IPS-18c (cell line): ENCODE results near the gene METTL27.

Source experiments
- H3K4me3 ChIP-seq: 2 replicates; pipeline ENCODE4 v1.7.0; 2013; ENCODE audit warnings: low read depth, mild to moderate bottlenecking, low read length, moderate library complexity; ENCODE audit not compliant: insufficient read depth
- H3K9me3 ChIP-seq: one replicate; pipeline ENCODE4 v1.6.1; 2013; ENCODE audit warnings: mild to moderate bottlenecking, low read length, moderate library complexity; ENCODE audit not compliant: control insufficient read depth, insufficient read depth

METTL27 gene

GRCh38 chr7:73872056-73872908, 30.0 kb upstream of the METTL27 start:
- Histone ChIP-seq H3K4me3 (no peak overlapping the region), H3K9me3 (no peaks in the 10 kb centered on the region)

DNA sequence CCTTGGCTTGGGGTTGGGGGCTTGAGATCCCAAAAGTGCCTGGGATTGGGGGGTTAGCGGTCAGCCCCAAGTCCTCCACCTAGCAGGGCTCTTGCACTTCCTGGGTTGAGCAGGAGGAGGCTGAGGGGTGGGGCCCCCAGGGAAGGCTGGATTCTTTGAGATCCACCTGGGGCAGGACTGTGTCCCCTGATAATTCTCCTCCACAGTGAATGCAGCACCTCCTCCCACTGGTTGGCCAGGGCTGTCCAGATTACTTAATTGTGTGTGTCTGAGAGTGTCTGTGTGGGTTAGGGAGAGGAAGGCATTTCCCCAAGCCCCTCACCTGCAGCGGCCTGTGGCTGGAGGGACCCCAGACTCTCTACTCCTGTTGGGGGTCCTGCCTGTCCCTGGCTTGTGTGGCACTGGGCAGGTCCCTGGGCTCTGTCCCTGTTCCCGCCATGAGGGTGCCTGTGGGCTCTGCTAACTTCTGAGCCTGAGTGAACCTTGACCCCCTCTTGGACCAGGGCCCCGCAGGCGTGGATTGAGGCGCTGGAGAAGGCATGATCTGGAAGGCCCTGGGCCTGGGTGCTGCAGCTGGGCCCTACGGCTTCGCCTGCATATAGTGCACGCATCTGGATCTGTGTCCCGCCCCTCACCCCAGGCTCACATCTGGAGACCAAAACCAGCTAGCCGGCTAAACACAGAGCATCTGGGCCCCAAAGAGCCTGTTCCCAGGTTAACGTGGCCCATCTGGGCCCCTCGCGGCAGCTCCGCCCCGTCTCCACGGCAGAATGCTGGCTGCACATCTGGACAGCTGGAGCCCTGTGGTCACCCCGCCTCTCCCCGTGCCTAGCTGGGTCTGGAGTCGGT, 29.1 kb upstream of the METTL27 start:
- no peak overlapping the region for H3K4me3 ChIP-seq

GRCh38 chr7:73870041-73870492, 27.8 kb upstream of the METTL27 start:
- Histone ChIP-seq H3K4me3 (no peak overlapping the region), H3K9me3 (no peaks in the 10 kb centered on the region)

More for the DNA sequence above, 29.1 kb upstream of the METTL27 start:
- no peaks in the 10 kb centered on the region for H3K9me3 ChIP-seq

DNA sequence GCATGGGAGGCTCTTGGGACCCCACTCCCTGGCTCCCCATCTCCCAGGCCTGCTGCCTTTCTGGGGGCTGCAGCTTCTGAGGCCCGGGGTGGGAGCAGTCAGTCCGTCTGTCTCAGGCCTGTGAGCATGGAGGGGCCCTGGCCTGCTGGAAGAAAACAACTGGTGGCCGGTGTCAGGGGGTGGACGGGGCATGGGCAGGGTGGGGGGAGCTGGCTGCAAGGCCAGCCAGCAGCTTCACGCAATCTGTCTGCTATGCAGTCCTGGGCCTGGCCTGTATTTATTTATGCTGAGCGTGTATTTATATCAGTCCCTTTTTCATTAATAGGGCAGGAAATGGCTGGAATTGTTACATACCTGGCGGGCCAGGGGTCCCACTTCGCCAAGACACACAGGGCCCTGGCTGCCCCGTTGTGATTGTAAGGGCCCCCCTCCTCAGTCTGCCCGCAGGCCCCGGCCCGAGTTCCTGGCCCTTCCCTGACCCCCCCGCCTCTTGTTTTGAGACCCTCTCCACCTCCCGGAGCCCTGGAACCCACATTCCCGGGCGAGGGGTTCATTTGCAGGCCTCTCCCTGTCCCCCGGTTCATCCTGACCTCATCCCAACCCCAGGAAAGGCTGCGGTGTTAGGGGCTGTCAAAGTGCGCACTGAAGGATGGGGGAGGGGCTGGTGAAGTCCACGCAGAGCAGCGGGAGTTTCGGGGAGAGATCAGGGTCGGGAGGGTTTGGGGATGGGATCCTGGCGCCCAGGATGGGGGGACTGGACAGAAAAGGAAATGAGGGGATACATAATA, 26.9 kb upstream of the METTL27 start:
- H3K9me3 ChIP-seq = no peaks in the 10 kb centered on the region
- no peak overlapping the region; the same call in 1 of the 2 replicates for H3K4me3 ChIP-seq

GRCh38 chr7:73866446-73866767, 24.1 kb upstream of the METTL27 start:
- H3K4me3 ChIP-seq = no peak overlapping the region
- H3K9me3 ChIP-seq = no peaks in the 10 kb centered on the region

- Histone ChIP-seq H3K9me3 (no peaks in the 10 kb centered on the region), H3K4me3 (no peak overlapping the region)
These were observed 23.6 kb upstream of the METTL27 start for GRCh38 chr7:73865738-73866445.

- no peaks in the 10 kb centered on the region for H3K9me3 ChIP-seq
These were observed 22.8 kb upstream of the METTL27 start for GRCh38 chr7:73864981-73865711.

DNA sequence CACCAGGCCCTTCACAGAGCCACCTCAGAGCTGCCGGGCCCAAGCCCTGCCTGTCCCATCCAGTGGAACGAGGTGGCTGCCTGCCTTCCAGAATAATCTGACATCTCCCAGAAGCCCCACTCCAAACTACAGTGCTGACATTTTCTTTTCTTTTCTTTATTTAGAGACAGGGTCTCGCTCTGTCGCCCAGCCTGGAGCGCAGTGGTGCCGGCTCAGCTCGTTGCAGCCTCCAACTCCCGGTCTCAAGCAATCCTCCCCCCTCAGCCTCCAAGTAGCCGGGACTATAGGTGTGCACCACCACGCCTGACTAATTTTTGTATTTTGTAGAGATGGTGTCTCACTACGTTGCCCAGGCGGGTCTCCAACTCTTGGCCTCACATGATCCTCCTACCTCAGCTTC, 19.0 kb upstream of the METTL27 start:
- H3K9me3 ChIP-seq = no peaks in the 10 kb centered on the region
- no peak overlapping the region for H3K4me3 ChIP-seq

More at GRCh38 chr7:73864981-73865711, 22.8 kb upstream of the METTL27 start:
- H3K4me3 ChIP-seq = no peak overlapping the region

DNA sequence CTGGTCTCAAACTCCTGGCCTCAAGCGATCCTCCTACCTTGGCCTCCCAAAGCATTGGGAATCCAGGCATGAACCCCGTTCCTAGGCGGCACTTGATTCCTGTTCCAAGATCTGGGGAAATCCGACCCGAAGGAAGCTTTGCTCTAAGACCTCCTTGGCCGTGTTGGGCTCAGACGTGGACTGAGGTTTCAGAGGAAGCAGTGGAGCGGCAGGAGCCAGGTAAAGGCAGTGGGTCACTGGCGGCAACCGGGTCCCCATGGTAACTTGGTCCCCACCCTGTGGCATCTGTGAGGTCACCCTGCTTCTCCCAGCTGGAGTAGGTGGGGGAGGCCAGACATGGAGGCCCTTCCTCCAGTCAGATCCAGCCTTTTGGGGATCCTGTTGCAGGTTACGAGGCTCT, 18.5 kb upstream of the METTL27 start, which contains the start of gene TMEM270:
TMEM270 (plus strand) TSS at position 301 of the 400 bp plus-strand sequence; CDS start at position 337, 36 bp downstream.
- H3K4me3 ChIP-seq = no peak within 1 kb of the TSS
- H3K9me3 ChIP-seq = no peaks in the 10 kb centered on the region

- Histone ChIP-seq H3K4me3 (no peak overlapping the region), H3K9me3 (no peaks in the 10 kb centered on the region)
These were observed 16.5 kb upstream of the METTL27 start for GRCh38 chr7:73858807-73859206.

GRCh38 chr7:73856941-73857340, 14.6 kb upstream of the METTL27 start:
- H3K9me3 ChIP-seq = no peaks in the 10 kb centered on the region

DNA sequence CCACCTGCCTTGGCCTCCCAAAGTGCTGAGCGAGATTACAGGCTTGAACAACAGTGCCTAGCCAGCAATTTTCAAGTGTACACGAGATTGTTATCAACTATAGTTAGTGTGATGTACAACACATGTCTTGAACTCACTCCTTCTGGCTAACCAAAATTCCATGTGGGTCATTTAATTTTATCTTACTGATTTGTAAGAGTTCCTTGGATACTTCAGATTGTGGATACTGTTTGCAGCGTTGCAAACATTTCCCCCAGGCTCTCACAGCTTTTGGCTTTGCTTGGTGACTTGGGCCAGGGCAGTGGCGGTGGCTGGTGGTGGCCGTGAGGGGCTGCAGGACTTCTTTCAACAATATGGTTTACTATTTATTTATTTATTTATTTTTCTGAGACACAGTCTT, 10.2 kb upstream of the METTL27 start:
- Histone ChIP-seq H3K4me3 (no peak overlapping the region), H3K9me3 (peaks cover 1% of the 10 kb centered on the region)

More at GRCh38 chr7:73856941-73857340, 14.6 kb upstream of the METTL27 start:
- no peak overlapping the region for H3K4me3 ChIP-seq

GRCh38 chr7:73851410-73852338, 9.4 kb upstream of the METTL27 start:
- H3K4me3 ChIP-seq = no peak overlapping the region

DNA sequence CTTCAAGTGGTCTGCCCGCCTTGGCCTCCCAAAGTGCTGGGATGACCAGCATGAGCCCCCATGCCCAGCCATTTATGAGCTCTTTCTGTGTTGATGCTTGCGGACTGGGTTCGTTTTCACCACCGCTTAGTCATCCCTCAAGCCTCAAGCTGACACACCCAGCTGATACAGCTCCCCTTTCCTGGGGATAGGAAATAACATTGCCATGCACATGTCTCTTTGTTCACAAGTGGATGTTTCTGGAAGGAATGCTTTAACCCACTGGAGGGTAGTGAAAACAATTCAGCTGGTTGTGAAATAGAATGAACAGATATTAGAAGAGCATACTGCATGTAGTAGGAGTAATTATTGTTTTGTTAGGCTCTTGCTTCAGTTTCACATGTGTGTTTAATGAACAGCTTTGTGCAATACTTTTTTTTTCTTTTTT, 8.5 kb upstream of the METTL27 start:
- peaks cover 2% of the 10 kb centered on the region for H3K9me3 ChIP-seq
- no peak overlapping the region for H3K4me3 ChIP-seq

More at GRCh38 chr7:73851410-73852338, 9.4 kb upstream of the METTL27 start:
- peaks cover 2% of the 10 kb centered on the region for H3K9me3 ChIP-seq
